OCI-LY7 (cell line): Measurements from ENCODE around the gene TMEM132E. TPM values are rescaled to one million over a fixed set of nuclear protein-coding genes. Genes with fewer than 3 reads are reported as not detected.

Experiments
- BruUV-seq: library from RNA; stranded (reverse); fragments of 400-500 nt; replicated peaks from 2 replicates; lab custom pipeline; 2021; lab: Mats Ljungman, UMichigan
- CTCF ChIA-PET: fragments of 300-600 bp; sonication (Branson Sonifier 250); formaldehyde crosslinking; loops from one replicate; lab custom pipeline; 2022; ENCODE audit warnings: antibody characterized with exemption; ENCODE audit not compliant: unreplicated experiment; lab: Charles Lee
- POLR2A ChIA-PET: fragments of 300-600 bp; sonication (Branson Sonifier 250); formaldehyde crosslinking; loops from one replicate; lab custom pipeline; 2022; ENCODE audit warnings: antibody characterized with exemption; lab: Charles Lee
- DNase-seq: peaks from one replicate; pipeline ENCODE4 v3.0.0-alpha.2; 2015; ENCODE audit warnings: low spot score
- H2AFZ ChIP-seq: fragments of 200-600 bp; sonication (generic), shearing (Covaris generic); 2 replicates; pipeline ENCODE4 v1.6.1; 2014; ENCODE audit warnings: mild to moderate bottlenecking, antibody characterized with exemption, low read length, moderate library complexity
- H3K27ac ChIP-seq: fragments of 200-600 bp; sonication (generic); 2 replicates; pipeline ENCODE4 v1.5.1; 2014; ENCODE audit warnings: mixed run types, low read depth, mild to moderate bottlenecking, moderate library complexity, low read length, inconsistent platforms; ENCODE audit not compliant: poor library complexity, severe bottlenecking
- H3K36me3 ChIP-seq: fragments of 200-600 bp; sonication (generic); 2 replicates; pipeline ENCODE4 v1.6.1; 2014; ENCODE audit warnings: mild to moderate bottlenecking, antibody characterized with exemption, low read length, moderate library complexity, mixed read lengths; ENCODE audit not compliant: insufficient read depth
- H3K4me1 ChIP-seq: fragments of 200-600 bp; sonication (generic); 2 replicates; pipeline ENCODE4 v1.5.1; 2014; ENCODE audit warnings: mild to moderate bottlenecking, low read length; ENCODE audit not compliant: insufficient read depth, poor library complexity, severe bottlenecking
- H3K4me2 ChIP-seq: fragments of 200-600 bp; sonication (generic); 2 replicates; pipeline ENCODE4 v1.6.1; 2014; ENCODE audit warnings: mild to moderate bottlenecking, low read length
- H3K4me3 ChIP-seq: fragments of 200-600 bp; sonication (generic); 2 replicates; pipeline ENCODE4 v1.5.1; 2014; ENCODE audit warnings: mild to moderate bottlenecking, low read depth, low read length; ENCODE audit not compliant: poor library complexity, severe bottlenecking
- H3K79me2 ChIP-seq: fragments of 200-600 bp; sonication (generic); 2 replicates; pipeline ENCODE4 v1.6.1; 2016; ENCODE audit warnings: low read depth, mild to moderate bottlenecking, low read length, moderate library complexity, mixed read lengths; ENCODE audit not compliant: insufficient read depth
- H3K9me2 ChIP-seq: fragments of 200-600 bp; sonication (generic); 2 replicates; pipeline ENCODE4 v1.6.1; 2016; ENCODE audit warnings: mild to moderate bottlenecking, low read length, mixed read lengths; ENCODE audit not compliant: insufficient read depth
- H3K9me3 ChIP-seq: fragments of 200-600 bp; sonication (generic); 2 replicates; pipeline ENCODE4 v1.6.1; 2014; ENCODE audit warnings: mild to moderate bottlenecking, mixed run types, low read length, mixed read lengths
- H4K20me1 ChIP-seq: fragments of 200-600 bp; sonication (generic); 2 replicates; pipeline ENCODE4 v1.6.1; 2014; ENCODE audit warnings: mild to moderate bottlenecking, antibody characterized with exemption, low read length, moderate library complexity, mixed read lengths; ENCODE audit not compliant: insufficient read depth
- CTCF ChIP-seq: fragments of 200-600 bp; sonication (generic); conservative IDR thresholded peaks from 2 replicates; pipeline ENCODE4 v1.5.1; 2014; ENCODE audit warnings: mild to moderate bottlenecking, antibody characterized with exemption, low read length, moderate library complexity, mixed read lengths
- EZH2phosphoT487 ChIP-seq: fragments of 200-600 bp; sonication (generic); IDR thresholded peaks from 2 replicates; pipeline ENCODE4 v1.6.1; 2018; ENCODE audit warnings: low read depth, borderline replicate concordance, mild to moderate bottlenecking, mixed run types, antibody characterized with exemption, low read length, moderate library complexity, mixed read lengths
- intact Hi-C: fragments of 100-400 bp; cut with micrococcal nuclease; formaldehyde crosslinking; loops from one replicate; pipeline ENCODE4 v1.10.0; 2022; ENCODE audit not compliant: unreplicated experiment
- total RNA-seq, 2 experiments: library from RNA; depleted of rRNA in 1 of 2; stranded (reverse); fragments of >200 nt in 1 of 2; shearing (Covaris generic) in 1 of 2; gene quantifications; 2 replicates each; pipeline ENCODE4 v1.2.3, GENCODE V29; 2014 to 2022

The TMEM132E gene
- total RNA-seq, 2 experiments from 2014 or later, result not detected

- H3K4me3 ChIP-seq, result no peak overlapping the region
- H3K4me1 ChIP-seq, result no peaks in the 10 kb centered on the region
- ChIA-PET CTCF (no interaction called here), POLR2A (no interaction called here)
- no peak for DNase-seq
- no peaks in the 10 kb centered on the region for H3K79me2 ChIP-seq
- H3K36me3 ChIP-seq, result no peaks in the 10 kb centered on the region
- no peak overlapping the region for H3K4me2 ChIP-seq
- H4K20me1 ChIP-seq, result no peaks in the 10 kb centered on the region
- intact Hi-C loops, result no loop called here
- TF ChIP-seq EZH2phosphoT487 (no peak), CTCF (peak; percentile 34; the same call in 1 of the 2 replicates)
- BruUV-seq, result no TSS peak
- H2AFZ ChIP-seq, result no peak overlapping the region
- H3K27ac ChIP-seq, result no peak overlapping the region
- no peaks in the 10 kb centered on the region for H3K9me3 ChIP-seq
- H3K9me2 ChIP-seq, result no peaks in the 10 kb centered on the region
Observed at GRCh38 chr17:34580685-34581445, 1.5 kb downstream of the TMEM132E start.

- H2AFZ ChIP-seq, result no peak overlapping the region
- no peak overlapping the region for H3K27ac ChIP-seq
- intact Hi-C loops, result no loop called here
- no peaks in the 10 kb centered on the region for H3K4me1 ChIP-seq
- TF ChIP-seq CTCF, result no peak
- no peak for TF ChIP-seq EZH2phosphoT487
- no peaks in the 10 kb centered on the region for H3K9me3 ChIP-seq
- CTCF ChIA-PET, result no interaction called here
- DNase-seq, result no peak
- H3K36me3 ChIP-seq, result no peaks in the 10 kb centered on the region
- H3K4me2 ChIP-seq, result no peak overlapping the region
- H3K9me2 ChIP-seq, result no peaks in the 10 kb centered on the region
- H3K4me3 ChIP-seq, result no peak overlapping the region
- H3K79me2 ChIP-seq, result no peaks in the 10 kb centered on the region
- BruUV-seq, result no TSS peak
- no peaks in the 10 kb centered on the region for H4K20me1 ChIP-seq
- POLR2A ChIA-PET, result no interaction called here
Observed at GRCh38 chr17:34581446-34582184, 2.2 kb downstream of the TMEM132E start.
